Gastrocnemius medialis (tissue), 4 donors: ENCODE results near the gene IQSEC1. TPM values are rescaled to one million over a fixed set of nuclear protein-coding genes. Genes with fewer than 3 reads are reported as not detected.

Source experiments
- ATAC-seq, 2 donors: fragments of 150-250 bp; one replicate each; pipeline ENCODE4 v1.9.1; 2016
- DNase-seq, 2 donors: peaks; one replicate each; pipeline ENCODE4 v3.0.0-alpha.2; 2019
- H3K27ac ChIP-seq, 4 donors: fragments of 200-600 bp; sonication (generic); 1 replicate in 1 of 4; 2 replicates in 3 of 4; pipeline ENCODE4 v1.5.1; 2016 to 2018; ENCODE audit warnings: mild to moderate bottlenecking in 2 of 4, moderate library complexity in 1 of 4
- H3K27me3 ChIP-seq, 3 donors: fragments of 200-600 bp; sonication (generic) in 2 of 3; 1 replicate in 1 of 3; 2 replicates in 2 of 3; pipeline versions ENCODE4 v1.5.1 to v1.6.0; 2016 to 2019; ENCODE audit warnings: mild to moderate bottlenecking in 1 of 3, moderate library complexity in 1 of 3
- H3K36me3 ChIP-seq, 2 donors: fragments of 200-600 bp; sonication (generic) in 1 of 2; one replicate each; pipeline ENCODE4 v1.5.1; 2017 to 2018
- H3K4me1 ChIP-seq, 2 donors: fragments of 200-600 bp; sonication (generic) in 1 of 2; one replicate each; pipeline ENCODE4 v1.5.1; 2016 to 2017; ENCODE audit warnings: mild to moderate bottlenecking in 2 of 2
- H3K4me3 ChIP-seq, 4 donors: fragments of 200-600 bp; sonication (generic) in 3 of 4; 1 replicate in 1 of 4; 2 replicates in 3 of 4; pipeline ENCODE4 v1.5.1; 2016 to 2019; ENCODE audit warnings: mild to moderate bottlenecking in 2 of 4
- H3K9me3 ChIP-seq, 3 donors: fragments of 200-600 bp; sonication (generic) in 2 of 3; 1 replicate in 1 of 3; 2 replicates in 2 of 3; pipeline ENCODE4 v1.5.1; 2016 to 2019
- CTCF ChIP-seq, 5 experiments: fragments of 450-650 bp in 3 of 5; fragments of 200-600 bp in 2 of 5; sonication (generic) in 2 of 5; IDR thresholded peaks in 4 of 5; conservative IDR thresholded peaks in 1 of 5; 1 replicate in 4 of 5; 2 replicates in 1 of 5; pipeline ENCODE4 v1.5.1; 2016 to 2019; ENCODE audit warnings: antibody characterized with exemption in 5 of 5, mild to moderate bottlenecking in 3 of 5, moderate library complexity in 3 of 5
- POLR2A ChIP-seq, 2 donors: fragments of 450-650 bp; IDR thresholded peaks; one replicate each; pipeline ENCODE4 v1.6.1; 2017; ENCODE audit warnings: antibody characterized with exemption in 2 of 2, mild to moderate bottlenecking in 2 of 2, moderate library complexity in 2 of 2
- in situ Hi-C, 4 donors: fragments of 200-750 bp; cut with MboI; loops; one replicate each; pipeline versions ENCODE4 v1.15.0 to v1.8.0; 2017; ENCODE audit warnings: low sequenced_read_pairs in 4 of 4
- intact Hi-C: fragments of 100-400 bp; cut with DNase I; formaldehyde crosslinking; loops from one replicate; pipeline ENCODE4 v1.15.1; 2023; ENCODE audit warnings: low total_unique reads
- total RNA-seq, 4 donors: library from RNA; depleted of rRNA; stranded (reverse); fragments of >200 nt; gene quantifications; one replicate each; pipeline versions ENCODE4 v1.1.0 to v1.2.3, GENCODE V29; 2016

The IQSEC1 gene
- total RNA-seq, 4 donors from 2014 or later = 15.2 to 31.3 (median 28.0) TPM

GRCh38 chr3:13031621-13032020, 41.6 kb downstream of the IQSEC1 start:
- Histone ChIP-seq H3K27ac (no peak overlapping the region), H3K4me1 (no peaks in the 10 kb centered on the region), H3K27me3 (no peaks in the 10 kb centered on the region), H3K9me3 (no peaks in the 10 kb centered on the region), H3K36me3 (no peaks in the 10 kb centered on the region), H3K4me3 (no peak overlapping the region)
- in situ Hi-C loops (no loop called here), intact Hi-C loops (no loop called here)
- ATAC-seq (no peak), DNase-seq (no peak)
- no peak for TF ChIP-seq POLR2A (IDR thresholded peaks at IDR 0.05)
- TF ChIP-seq CTCF (IDR thresholded peaks at IDR 0.05 in 4 of 5, conservative IDR thresholded peaks at IDR 0.05 in 1 of 5) = no peak

GRCh38 chr3:13030684-13031083, 42.5 kb downstream of the IQSEC1 start:
- no peak for TF ChIP-seq CTCF (IDR thresholded peaks at IDR 0.05 in 4 of 5, conservative IDR thresholded peaks at IDR 0.05 in 1 of 5)
- TF ChIP-seq POLR2A (IDR thresholded peaks at IDR 0.05) = no peak
- no peaks in the 10 kb centered on the region for H3K36me3 ChIP-seq
- no peaks in the 10 kb centered on the region for H3K27me3 ChIP-seq
- no peak overlapping the region for H3K27ac ChIP-seq
- H3K9me3 ChIP-seq = no peaks in the 10 kb centered on the region
- in situ Hi-C loops = no loop called here
- intact Hi-C loops = no loop called here
- no peaks in the 10 kb centered on the region for H3K4me1 ChIP-seq
- ATAC-seq (no peak), DNase-seq (no peak)
- H3K4me3 ChIP-seq = no peak overlapping the region

- in situ Hi-C loops = no loop called here
- Histone ChIP-seq H3K27me3 (no peaks in the 10 kb centered on the region), H3K9me3 (no peaks in the 10 kb centered on the region), H3K4me1 (peaks cover 0 to 1% of the 10 kb centered on the region in 2 donors), H3K27ac (no peak overlapping the region), H3K4me3 (no peak overlapping the region), H3K36me3 (no peaks in the 10 kb centered on the region)
- intact Hi-C loops = no loop called here
- DNase-seq = no peak
- TF ChIP-seq CTCF (IDR thresholded peaks at IDR 0.05 in 4 of 5, conservative IDR thresholded peaks at IDR 0.05 in 1 of 5) (no peak), POLR2A (IDR thresholded peaks at IDR 0.05) (no peak)
- ATAC-seq = no peak
Observed at GRCh38 chr3:13028010-13028821, 45.0 kb downstream of the IQSEC1 start.

GRCh38 chr3:13027154-13027553, 46.1 kb downstream of the IQSEC1 start:
- no peak for ATAC-seq
- in situ Hi-C loops = no loop called here
- Histone ChIP-seq H3K4me1 (peaks cover 6 to 10% of the 10 kb centered on the region in 2 donors), H3K36me3 (no peaks in the 10 kb centered on the region), H3K9me3 (no peaks in the 10 kb centered on the region), H3K27me3 (no peaks in the 10 kb centered on the region), H3K4me3 (no peak overlapping the region), H3K27ac (no peak overlapping the region)
- no peak for TF ChIP-seq CTCF (IDR thresholded peaks at IDR 0.05 in 4 of 5, conservative IDR thresholded peaks at IDR 0.05 in 1 of 5)
- TF ChIP-seq POLR2A (IDR thresholded peaks at IDR 0.05) = no peak
- DNase-seq = no peak
- intact Hi-C loops = no loop called here
